GM19467 (cell line): ENCODE data around the gene PTGDR.

Experiments used
- ATAC-seq: cut with Tn5 transposase; IDR thresholded peaks from one replicate; pipeline ENCODE4 v1.9.1; 2021; ENCODE audit warnings: mild to moderate bottlenecking, moderate library complexity; ENCODE audit not compliant: unreplicated experiment

PTGDR gene

DNA sequence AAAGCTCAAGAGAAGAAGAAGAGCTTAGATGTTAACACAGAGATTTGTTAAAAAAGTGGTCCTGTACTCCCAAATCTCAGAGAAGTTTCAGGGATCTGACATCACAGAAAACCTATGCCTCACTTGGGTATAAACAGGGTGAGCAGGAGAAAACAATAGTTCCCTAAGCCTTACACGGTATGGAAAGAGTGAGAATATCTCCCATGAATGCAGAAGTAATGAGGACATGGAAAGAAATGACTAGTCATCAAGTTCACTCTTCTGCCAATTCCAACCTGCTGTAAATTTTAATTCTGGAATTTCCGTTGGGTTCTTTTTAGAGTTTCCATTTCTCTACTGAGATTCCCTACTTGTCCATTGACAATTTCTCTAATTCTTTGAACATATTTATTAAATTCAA, 40.4 kb downstream of the PTGDR start:
- ATAC-seq = no peak

DNA sequence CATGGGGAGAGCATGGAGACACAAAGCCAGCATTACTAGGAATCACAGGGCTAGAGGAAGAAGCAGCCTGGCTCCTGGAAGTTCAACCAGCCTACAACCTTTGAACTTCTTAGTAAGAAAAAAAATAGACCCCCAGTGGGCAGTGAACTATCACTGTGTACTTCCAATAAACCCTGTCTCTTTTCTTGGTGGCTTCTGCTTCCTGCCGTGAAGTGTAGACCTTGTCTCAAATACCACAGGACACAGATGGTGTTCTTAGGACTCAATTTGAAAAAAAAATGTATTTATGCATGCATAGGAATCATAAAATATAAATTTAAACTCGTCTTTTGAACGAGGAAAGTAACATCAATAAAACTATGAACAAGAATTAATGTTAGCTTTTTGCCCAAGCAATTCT, 43.0 kb downstream of the PTGDR start:
- ATAC-seq = no peak

DNA sequence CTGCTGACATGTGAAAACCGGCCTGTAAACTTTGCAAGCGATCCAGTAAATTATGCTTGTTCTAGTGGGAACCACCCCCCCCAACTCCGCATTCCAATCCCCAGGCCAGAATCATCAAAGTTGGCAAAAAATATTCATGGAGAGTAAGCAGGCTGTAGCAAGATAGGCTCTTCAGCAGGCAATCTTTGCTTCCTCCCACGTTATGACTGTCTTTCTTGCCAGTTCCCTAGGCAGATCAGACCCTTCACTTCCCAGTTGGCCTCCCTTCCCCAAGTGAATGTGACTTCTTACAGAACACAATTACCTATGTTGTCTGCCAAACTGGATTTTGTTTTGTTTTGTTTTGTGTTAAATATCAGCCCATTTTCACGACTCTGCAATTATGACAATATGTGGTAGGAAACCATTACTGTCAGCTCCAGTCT, 45.4 kb downstream of the PTGDR start:
- no peak for ATAC-seq

DNA sequence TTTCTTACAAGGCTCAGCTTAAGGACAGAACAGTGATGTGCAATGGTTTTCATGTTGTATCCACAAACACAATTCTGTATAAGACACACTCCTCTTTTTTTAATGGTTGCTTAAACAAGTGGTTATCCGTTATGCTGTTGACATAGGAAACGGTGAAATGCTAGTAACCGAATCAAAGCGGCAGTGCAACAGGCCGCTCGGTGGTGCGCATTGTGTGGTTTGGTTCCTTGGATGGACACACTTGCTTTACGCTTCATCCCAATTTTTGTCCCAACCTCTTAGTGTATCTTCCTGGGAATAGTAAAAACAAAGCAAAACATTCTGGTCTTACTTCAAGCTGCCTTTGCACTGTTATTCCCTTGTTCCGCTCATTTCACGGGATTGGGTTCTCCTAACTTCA, 46.0 kb downstream of the PTGDR start:
- ATAC-seq = no peak

DNA sequence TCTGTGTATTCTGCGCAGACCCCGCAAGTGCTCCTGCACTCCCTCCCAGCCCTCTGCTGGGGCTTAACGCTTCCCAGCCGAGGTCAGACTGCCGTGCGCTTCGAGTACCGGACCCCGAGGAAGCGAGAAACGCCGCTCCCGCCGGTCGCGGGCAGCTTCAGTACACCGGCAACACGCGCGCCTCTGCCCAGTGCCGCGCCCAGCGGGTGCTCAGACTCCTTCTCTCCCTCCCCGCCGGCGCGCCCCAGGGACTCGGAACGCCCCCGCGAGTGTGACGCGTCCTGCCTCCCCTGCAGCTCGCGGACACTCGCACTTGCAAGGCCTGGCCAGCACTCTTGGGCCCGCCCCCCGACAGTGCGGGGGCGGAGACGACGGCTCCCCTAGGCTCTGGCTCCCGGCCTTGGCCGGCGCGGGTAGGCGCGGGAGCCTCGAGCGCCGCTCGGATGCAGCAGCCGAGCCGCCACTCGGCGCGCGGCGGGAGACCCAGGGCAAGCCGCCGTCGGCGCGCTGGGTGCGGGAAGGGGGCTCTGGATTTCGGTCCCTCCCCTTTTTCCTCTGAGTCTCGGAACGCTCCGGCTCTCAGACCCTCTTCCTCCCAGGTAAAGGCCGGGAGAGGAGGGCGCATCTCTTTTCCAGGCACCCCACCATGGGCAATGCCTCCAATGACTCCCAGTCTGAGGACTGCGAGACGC, 46.6 kb downstream of the PTGDR start, which contains the start of gene PTGER2:
TSS of gene PTGER2 (plus strand) at position 410 of the 692 bp plus-strand sequence. CDS start at position 647, 237 bp downstream.
- peak; percentile 43 for ATAC-seq

DNA sequence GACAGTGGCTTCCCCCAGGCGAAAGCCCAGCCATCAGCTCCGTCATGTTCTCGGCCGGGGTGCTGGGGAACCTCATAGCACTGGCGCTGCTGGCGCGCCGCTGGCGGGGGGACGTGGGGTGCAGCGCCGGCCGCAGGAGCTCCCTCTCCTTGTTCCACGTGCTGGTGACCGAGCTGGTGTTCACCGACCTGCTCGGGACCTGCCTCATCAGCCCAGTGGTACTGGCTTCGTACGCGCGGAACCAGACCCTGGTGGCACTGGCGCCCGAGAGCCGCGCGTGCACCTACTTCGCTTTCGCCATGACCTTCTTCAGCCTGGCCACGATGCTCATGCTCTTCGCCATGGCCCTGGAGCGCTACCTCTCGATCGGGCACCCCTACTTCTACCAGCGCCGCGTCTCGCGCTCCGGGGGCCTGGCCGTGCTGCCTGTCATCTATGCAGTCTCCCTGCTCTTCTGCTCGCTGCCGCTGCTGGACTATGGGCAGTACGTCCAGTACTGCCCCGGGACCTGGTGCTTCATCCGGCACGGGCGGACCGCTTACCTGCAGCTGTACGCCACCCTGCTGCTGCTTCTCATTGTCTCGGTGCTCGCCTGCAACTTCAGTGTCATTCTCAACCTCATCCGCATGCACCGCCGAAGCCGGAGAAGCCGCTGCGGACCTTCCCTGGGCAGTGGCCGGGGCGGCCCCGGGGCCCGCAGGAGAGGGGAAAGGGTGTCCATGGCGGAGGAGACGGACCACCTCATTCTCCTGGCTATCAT, 47.3 kb downstream of the PTGDR start:
- peak; percentile 11 for ATAC-seq

DNA sequence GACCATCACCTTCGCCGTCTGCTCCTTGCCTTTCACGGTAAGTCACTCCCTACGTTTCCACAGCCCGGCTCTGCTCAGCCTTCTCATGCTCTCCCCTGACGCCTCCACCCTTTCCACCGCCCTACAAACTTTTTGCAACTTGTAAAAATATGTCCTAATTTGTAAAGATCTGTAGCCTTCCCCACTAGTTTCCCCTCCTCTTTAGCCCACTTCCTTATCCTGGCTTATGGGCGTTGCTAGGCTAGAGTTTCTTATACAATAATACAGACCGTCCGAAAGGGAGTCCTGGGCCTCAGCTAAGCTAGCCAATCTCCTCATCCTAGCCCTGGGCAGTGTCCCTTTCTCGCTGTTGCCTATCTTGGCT, 47.8 kb downstream of the PTGDR start:
- no peak for ATAC-seq

DNA sequence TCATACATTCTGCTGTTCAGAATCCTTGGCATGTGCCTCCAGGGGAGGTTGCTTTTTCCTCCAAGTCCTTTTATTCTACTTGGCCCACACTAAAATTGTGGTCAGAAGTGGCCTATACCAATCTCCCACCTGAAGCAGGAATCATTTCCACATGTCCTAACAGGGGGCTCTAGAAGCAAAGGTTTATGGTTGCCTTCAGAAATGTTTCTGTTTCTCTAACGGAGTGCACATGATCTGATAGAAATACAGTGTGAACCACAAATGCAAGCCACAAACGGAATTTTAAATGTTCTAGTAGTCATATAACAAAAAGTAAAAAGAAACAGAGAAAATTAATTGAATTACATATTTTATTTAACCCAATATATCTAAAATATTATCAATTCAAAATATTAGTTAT, 50.6 kb downstream of the PTGDR start:
- no peak for ATAC-seq

DNA sequence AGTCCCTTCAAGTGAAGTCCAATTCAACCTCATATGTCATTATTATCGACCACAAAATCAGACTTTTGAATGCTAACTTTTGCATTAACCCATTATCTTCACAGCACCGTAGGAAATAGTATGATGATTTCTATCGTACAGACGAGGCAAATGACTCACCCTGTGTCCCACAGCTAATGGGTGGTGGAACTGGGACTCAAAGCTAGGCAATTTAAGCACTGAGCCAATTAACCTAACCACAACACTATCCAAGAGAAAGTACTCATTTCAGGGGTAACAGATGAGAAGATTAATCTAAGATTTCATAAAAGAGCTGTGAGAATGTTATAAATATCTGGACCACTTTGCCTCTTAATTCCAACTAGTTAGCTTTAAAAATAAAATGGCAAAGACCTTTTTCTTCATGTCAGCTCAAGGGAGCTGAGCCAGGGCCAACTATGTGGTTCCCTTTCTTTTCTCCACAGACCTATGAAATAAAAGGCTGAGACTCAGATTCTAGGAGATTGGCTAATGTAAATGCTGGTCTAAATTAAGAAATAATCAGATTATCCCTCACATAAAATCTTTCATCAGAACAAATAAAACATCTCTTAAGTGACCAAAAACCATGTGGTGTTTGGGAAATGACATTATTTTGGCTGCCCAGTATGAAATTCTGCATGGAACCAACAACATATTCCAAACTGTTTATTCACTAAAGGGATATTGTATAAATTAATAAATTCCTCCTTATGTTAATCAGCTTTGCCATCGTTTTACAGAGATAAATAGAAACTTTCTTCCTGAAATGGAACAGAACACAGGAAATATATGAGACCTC, 51.5 kb downstream of the PTGDR start:
- ATAC-seq = no peak

DNA sequence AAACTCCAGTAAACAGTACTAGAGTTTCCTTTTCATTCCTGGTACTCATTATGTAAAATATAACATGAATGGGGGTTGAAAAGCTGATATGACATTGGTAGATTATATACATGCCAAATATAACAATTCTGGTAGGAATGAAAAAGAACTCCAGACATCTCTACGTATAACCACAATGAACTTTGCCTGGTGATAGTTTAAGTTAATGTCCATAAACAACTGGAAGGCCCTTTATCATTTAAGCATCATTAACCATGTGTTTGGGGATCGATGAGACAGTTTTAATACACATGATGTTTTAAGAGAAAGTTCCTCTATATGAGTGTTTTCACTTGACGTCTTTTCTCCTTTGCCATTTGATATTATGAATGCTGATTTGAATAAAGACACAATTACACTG, 52.4 kb downstream of the PTGDR start:
- no peak for ATAC-seq

DNA sequence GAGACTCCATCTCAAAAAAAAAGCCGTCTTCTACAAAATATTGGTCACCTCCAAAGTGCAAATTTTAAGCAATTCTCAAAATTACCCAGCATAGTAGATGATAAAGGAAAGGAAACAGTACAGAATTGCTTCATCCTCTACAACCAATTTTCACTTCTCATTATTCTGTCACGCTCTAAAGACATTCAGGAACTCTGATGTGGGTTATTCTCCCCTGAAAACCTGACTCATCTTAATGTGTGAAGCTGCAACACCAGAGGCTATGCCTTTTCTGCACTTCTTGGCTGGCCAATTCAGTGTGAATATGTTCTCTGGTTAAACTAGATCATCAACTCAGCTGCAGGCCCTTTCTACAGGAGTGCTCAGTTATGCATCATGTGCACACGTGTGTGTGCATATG, 57.6 kb downstream of the PTGDR start:
- ATAC-seq = peak; percentile 92

DNA sequence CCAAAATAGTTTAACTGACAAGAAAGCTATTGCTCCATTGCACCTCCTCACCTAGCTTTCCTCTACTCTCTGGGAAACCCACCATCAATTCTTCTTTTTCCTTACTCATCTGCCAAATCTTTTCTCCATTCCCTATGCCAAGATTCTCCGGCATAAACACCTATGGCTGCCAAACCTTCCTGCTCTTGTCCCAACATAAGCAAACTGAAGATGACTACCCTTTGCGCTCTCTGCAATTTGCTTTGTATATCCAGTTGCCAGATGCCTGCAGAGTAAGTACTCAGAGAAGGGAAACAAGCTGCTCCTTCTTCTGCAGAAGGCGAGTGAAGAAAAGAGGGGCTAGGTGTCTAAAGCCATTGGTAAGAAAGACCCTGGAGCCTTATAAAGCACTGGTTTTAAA, 58.1 kb downstream of the PTGDR start:
- no peak for ATAC-seq
